Esophagus squamous epithelium (tissue), 4 donors: Measurements from ENCODE around the gene ZMYM2.

Experiments
- CTCF ChIP-seq, 6 experiments: fragments of 450-650 bp in 4 of 6; fragments of 200-600 bp in 2 of 6; sonication (generic) in 2 of 6; IDR thresholded peaks; one replicate each; pipeline ENCODE4 v1.5.1; 2016 to 2019; ENCODE audit warnings: antibody characterized with exemption in 6 of 6, mild to moderate bottlenecking in 4 of 6, moderate library complexity in 4 of 6
- POLR2A ChIP-seq, 4 donors: fragments of 450-650 bp; IDR thresholded peaks; one replicate each; pipeline ENCODE4 v1.6.1; 2017; ENCODE audit warnings: antibody characterized with exemption in 4 of 4, mild to moderate bottlenecking in 4 of 4, moderate library complexity in 3 of 4

GRCh38 chr13:20140487-20140886 is 182.0 kb downstream of the ZMYM2 start:
- no peak for TF ChIP-seq CTCF (IDR thresholded peaks at IDR 0.05)
- no peak for TF ChIP-seq POLR2A (IDR thresholded peaks at IDR 0.05)
